ENCODE data around the gene SMYD5. TPM values are rescaled to one million over a fixed set of nuclear protein-coding genes. Genes with fewer than 3 reads are reported as not detected.

SMYD5 gene
- total and polyA plus RNA-seq, 9 of the 15 experiments (the other 6 are each of a cell fraction or from before 2014, with no cell fraction given), result 11.4 to 56.8 (median 32.0) TPM

DNA sequence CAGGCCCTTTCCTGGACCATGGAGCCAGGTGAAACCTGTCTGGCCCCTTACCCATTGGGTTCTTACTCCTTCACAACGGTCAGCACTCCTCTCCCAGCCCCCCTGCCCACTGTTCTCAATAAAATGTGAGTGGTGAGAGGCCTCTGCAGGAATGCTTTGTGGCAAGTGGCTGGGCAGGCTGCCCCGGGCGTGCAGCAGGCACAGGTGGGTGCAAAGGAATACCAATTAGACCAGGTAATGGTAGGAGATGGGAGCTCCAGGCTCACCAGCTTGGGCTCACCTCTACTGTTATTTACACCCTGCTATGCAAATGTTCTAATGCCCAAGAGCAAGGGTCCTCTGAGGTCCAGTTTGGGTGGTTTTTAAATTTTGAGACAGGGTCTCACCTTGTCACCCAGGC is 13.0 kb downstream of the SMYD5 start (continued):
- TF ChIP-seq, protein P1, sequence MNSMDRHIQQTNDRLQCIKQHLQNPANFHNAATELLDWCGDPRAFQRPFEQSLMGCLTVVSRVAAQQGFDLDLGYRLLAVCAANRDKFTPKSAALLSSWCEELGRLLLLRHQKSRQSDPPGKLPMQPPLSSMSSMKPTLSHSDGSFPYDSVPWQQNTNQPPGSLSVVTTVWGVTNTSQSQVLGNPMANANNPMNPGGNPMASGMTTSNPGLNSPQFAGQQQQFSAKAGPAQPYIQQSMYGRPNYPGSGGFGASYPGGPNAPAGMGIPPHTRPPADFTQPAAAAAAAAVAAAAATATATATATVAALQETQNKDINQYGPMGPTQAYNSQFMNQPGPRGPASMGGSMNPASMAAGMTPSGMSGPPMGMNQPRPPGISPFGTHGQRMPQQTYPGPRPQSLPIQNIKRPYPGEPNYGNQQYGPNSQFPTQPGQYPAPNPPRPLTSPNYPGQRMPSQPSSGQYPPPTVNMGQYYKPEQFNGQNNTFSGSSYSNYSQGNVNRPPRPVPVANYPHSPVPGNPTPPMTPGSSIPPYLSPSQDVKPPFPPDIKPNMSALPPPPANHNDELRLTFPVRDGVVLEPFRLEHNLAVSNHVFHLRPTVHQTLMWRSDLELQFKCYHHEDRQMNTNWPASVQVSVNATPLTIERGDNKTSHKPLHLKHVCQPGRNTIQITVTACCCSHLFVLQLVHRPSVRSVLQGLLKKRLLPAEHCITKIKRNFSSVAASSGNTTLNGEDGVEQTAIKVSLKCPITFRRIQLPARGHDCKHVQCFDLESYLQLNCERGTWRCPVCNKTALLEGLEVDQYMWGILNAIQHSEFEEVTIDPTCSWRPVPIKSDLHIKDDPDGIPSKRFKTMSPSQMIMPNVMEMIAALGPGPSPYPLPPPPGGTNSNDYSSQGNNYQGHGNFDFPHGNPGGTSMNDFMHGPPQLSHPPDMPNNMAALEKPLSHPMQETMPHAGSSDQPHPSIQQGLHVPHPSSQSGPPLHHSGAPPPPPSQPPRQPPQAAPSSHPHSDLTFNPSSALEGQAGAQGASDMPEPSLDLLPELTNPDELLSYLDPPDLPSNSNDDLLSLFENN (IDR thresholded peaks at IDR 0.05; ENCODE audit: low read depth in 2 of 2, low read length in 2 of 2), result no peak
- TF ChIP-seq TCFL5 (CRISPR knock-in tag; conservative IDR thresholded peaks at IDR 0.05), result no peak
- TF ChIP-seq MYBL2 (IDR thresholded peaks at IDR 0.05; ENCODE audit: low read depth), result no peak
- no peak for TF ChIP-seq MYBL2 (CRISPR knock-in tag; IDR thresholded peaks at IDR 0.05; ENCODE audit: borderline replicate concordance)
- TF ChIP-seq, protein P2, sequence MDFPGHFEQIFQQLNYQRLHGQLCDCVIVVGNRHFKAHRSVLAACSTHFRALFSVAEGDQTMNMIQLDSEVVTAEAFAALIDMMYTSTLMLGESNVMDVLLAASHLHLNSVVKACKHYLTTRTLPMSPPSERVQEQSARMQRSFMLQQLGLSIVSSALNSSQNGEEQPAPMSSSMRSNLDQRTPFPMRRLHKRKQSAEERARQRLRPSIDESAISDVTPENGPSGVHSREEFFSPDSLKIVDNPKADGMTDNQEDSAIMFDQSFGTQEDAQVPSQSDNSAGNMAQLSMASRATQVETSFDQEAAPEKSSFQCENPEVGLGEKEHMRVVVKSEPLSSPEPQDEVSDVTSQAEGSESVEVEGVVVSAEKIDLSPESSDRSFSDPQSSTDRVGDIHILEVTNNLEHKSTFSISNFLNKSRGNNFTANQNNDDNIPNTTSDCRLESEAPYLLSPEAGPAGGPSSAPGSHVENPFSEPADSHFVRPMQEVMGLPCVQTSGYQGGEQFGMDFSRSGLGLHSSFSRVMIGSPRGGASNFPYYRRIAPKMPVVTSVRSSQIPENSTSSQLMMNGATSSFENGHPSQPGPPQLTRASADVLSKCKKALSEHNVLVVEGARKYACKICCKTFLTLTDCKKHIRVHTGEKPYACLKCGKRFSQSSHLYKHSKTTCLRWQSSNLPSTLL (IDR thresholded peaks at IDR 0.05), result no peak

Measured in K562 (cell line).